Activated naive CD8-positive, alpha-beta T cell treated with anti-CD3 and anti-CD28 coated beads, Interleukin-2, amount 50 U/mL, for 24 hours (primary cell): ENCODE measurements around the gene TMEM198.
A peak's percentile ranks its signal among the peaks of the same experiment; 100 is the strongest.

Experiments
- ATAC-seq: fragments of 150-1000 bp; cut with Tn5 transposase; one replicate; pipeline ENCODE4 v1.10.0; 2021
- DNase-seq: peaks from one replicate; pipeline ENCODE4 v3.0.0; 2021
- H3K27ac Mint-ChIP-seq: one replicate; pipeline ENCODE4 v1.8.0; 2021; ENCODE audit warnings: mild to moderate bottlenecking, mixed read lengths
- H3K27me3 Mint-ChIP-seq: one replicate; pipeline ENCODE4 v1.8.0; 2021; ENCODE audit warnings: mixed read lengths
- H3K36me3 Mint-ChIP-seq: one replicate; pipeline ENCODE4 v1.8.0; 2021; ENCODE audit warnings: low read depth, mixed read lengths
- H3K4me1 Mint-ChIP-seq: one replicate; pipeline ENCODE4 v1.8.0; 2021; ENCODE audit warnings: mixed read lengths
- H3K4me3 Mint-ChIP-seq: one replicate; pipeline ENCODE4 v1.8.0; 2021; ENCODE audit warnings: mild to moderate bottlenecking, moderate library complexity, mixed read lengths
- H3K9me3 Mint-ChIP-seq: one replicate; pipeline ENCODE4 v1.8.0; 2021; ENCODE audit warnings: mixed read lengths

Gene TMEM198

GRCh38 chr2:219567791-219568361 lies 24.0 kb downstream of the TMEM198 start:
- Mint-ChIP-seq H3K9me3 (no peaks in the 10 kb centered on the region), H3K36me3 (no peaks in the 10 kb centered on the region), H3K4me1 (no peaks in the 10 kb centered on the region), H3K27me3 (peaks cover 36% of the 10 kb centered on the region), H3K4me3 (no peak overlapping the region), H3K27ac (no peak overlapping the region)
- DNase-seq (no peak), ATAC-seq (no peak)

- Mint-ChIP-seq H3K27ac (no peak overlapping the region), H3K9me3 (no peaks in the 10 kb centered on the region), H3K4me3 (no peak overlapping the region), H3K36me3 (no peaks in the 10 kb centered on the region), H3K27me3 (peaks cover 42% of the 10 kb centered on the region), H3K4me1 (no peaks in the 10 kb centered on the region)
- no peak for ATAC-seq
- DNase-seq, result no peak
These were observed 25.2 kb downstream of the TMEM198 start for GRCh38 chr2:219569041-219569440.

GRCh38 chr2:219569635-219570034 lies 25.8 kb downstream of the TMEM198 start:
- ATAC-seq, result no peak
- H3K27me3 Mint-ChIP-seq, result peaks cover 42% of the 10 kb centered on the region

GRCh38 chr2:219570194-219570923 lies 26.5 kb downstream of the TMEM198 start:
- peak overlapping the region; percentile 36 for H3K4me3 Mint-ChIP-seq
- DNase-seq (peak; percentile 11), ATAC-seq (peak; percentile 34)
- no peak overlapping the region for H3K27ac Mint-ChIP-seq
- H3K4me1 Mint-ChIP-seq, result no peaks in the 10 kb centered on the region
- no peaks in the 10 kb centered on the region for H3K9me3 Mint-ChIP-seq
- peaks cover 47% of the 10 kb centered on the region for H3K27me3 Mint-ChIP-seq
- no peaks in the 10 kb centered on the region for H3K36me3 Mint-ChIP-seq

More at GRCh38 chr2:219569635-219570034, 25.8 kb downstream of the TMEM198 start:
- no peaks in the 10 kb centered on the region for H3K36me3 Mint-ChIP-seq
- H3K4me1 Mint-ChIP-seq, result no peaks in the 10 kb centered on the region
- no peak overlapping the region for H3K27ac Mint-ChIP-seq
- H3K4me3 Mint-ChIP-seq, result peak overlapping the region; percentile 36
- no peaks in the 10 kb centered on the region for H3K9me3 Mint-ChIP-seq
- DNase-seq, result no peak

GRCh38 chr2:219570924-219571310 lies 27.1 kb downstream of the TMEM198 start:
- no peak for ATAC-seq
- Mint-ChIP-seq H3K36me3 (no peaks in the 10 kb centered on the region), H3K9me3 (no peaks in the 10 kb centered on the region), H3K4me1 (no peaks in the 10 kb centered on the region), H3K27ac (no peak overlapping the region), H3K27me3 (peaks cover 52% of the 10 kb centered on the region), H3K4me3 (no peak overlapping the region)
- DNase-seq, result no peak

- Mint-ChIP-seq H3K4me3 (no peak within 1 kb of the TSS), H3K9me3 (no peaks in the 10 kb centered on the region), H3K27ac (no peak within 1 kb of the TSS), H3K27me3 (peaks cover 47% of the 10 kb centered on the region), H3K36me3 (no peaks in the 10 kb centered on the region), H3K4me1 (no peaks in the 10 kb centered on the region)
- DNase-seq, result peak; percentile 20
- no peak for ATAC-seq
These were observed 27.7 kb downstream of the TMEM198 start, which contains the start of gene OBSL1 for GRCh38 chr2:219571311-219572236. Gene OBSL1, minus strand, starts transcription at chr2:219571539. Its CDS starts 307 bp downstream, at chr2:219571232.

- Mint-ChIP-seq H3K4me3 (no peak within 1 kb of the TSS), H3K36me3 (no peaks in the 10 kb centered on the region), H3K27ac (no peak within 1 kb of the TSS), H3K27me3 (peaks cover 48% of the 10 kb centered on the region), H3K9me3 (no peaks in the 10 kb centered on the region), H3K4me1 (no peaks in the 10 kb centered on the region)
- no peak for ATAC-seq
- no peak for DNase-seq
These were observed 28.6 kb downstream of the TMEM198 start, which contains the start of gene INHA for GRCh38 chr2:219572237-219573001. Gene INHA, plus strand, starts transcription at chr2:219572310. Its CDS starts 65 bp downstream, at chr2:219572375.

GRCh38 chr2:219573166-219573565 lies 29.3 kb downstream of the TMEM198 start:
- Mint-ChIP-seq H3K4me3 (no peak overlapping the region), H3K4me1 (no peaks in the 10 kb centered on the region)

GRCh38 chr2:219574484-219575311 lies 30.9 kb downstream of the TMEM198 start:
- DNase-seq, result no peak
- Mint-ChIP-seq H3K36me3 (no peaks in the 10 kb centered on the region), H3K4me1 (no peaks in the 10 kb centered on the region), H3K9me3 (no peaks in the 10 kb centered on the region), H3K27me3 (peaks cover 44% of the 10 kb centered on the region), H3K4me3 (no peak overlapping the region), H3K27ac (no peak overlapping the region)
- no peak for ATAC-seq

More at GRCh38 chr2:219573166-219573565, 29.3 kb downstream of the TMEM198 start:
- H3K27me3 Mint-ChIP-seq, result peaks cover 48% of the 10 kb centered on the region
- no peak overlapping the region for H3K27ac Mint-ChIP-seq
- DNase-seq, result no peak
- H3K36me3 Mint-ChIP-seq, result no peaks in the 10 kb centered on the region
- ATAC-seq, result no peak
- no peaks in the 10 kb centered on the region for H3K9me3 Mint-ChIP-seq

- H3K4me3 Mint-ChIP-seq, result no peak overlapping the region
- DNase-seq (no peak), ATAC-seq (no peak)
- no peak overlapping the region for H3K27ac Mint-ChIP-seq
- H3K9me3 Mint-ChIP-seq, result no peaks in the 10 kb centered on the region
- peaks cover 40% of the 10 kb centered on the region for H3K27me3 Mint-ChIP-seq
- H3K36me3 Mint-ChIP-seq, result no peaks in the 10 kb centered on the region
- no peaks in the 10 kb centered on the region for H3K4me1 Mint-ChIP-seq
These were observed 32.0 kb downstream of the TMEM198 start for GRCh38 chr2:219575566-219576504.

GRCh38 chr2:219576505-219577388 lies 32.9 kb downstream of the TMEM198 start:
- Mint-ChIP-seq H3K36me3 (no peaks in the 10 kb centered on the region), H3K27ac (no peak overlapping the region), H3K27me3 (peaks cover 39% of the 10 kb centered on the region), H3K4me1 (no peaks in the 10 kb centered on the region), H3K4me3 (no peak overlapping the region), H3K9me3 (no peaks in the 10 kb centered on the region)
- DNase-seq (no peak), ATAC-seq (no peak)
